ENCODE data around the gene MPC2. TPM values are rescaled to one million over a fixed set of nuclear protein-coding genes. Genes with fewer than 3 reads are reported as not detected.

The MPC2 gene
- total RNA-seq, 1 donor from 2014 or later: 41.1 TPM

GRCh38 chr1:167882376-167882775, 54.5 kb downstream of the MPC2 start:
- no peak for DNase-seq
- TF ChIP-seq CTCF (IDR thresholded peaks at IDR 0.05; ENCODE audit: partially characterized antibody, unreplicated experiment): no peak
- Mint-ChIP-seq H3K4me1 (ENCODE audit: low read depth, unreplicated experiment) (peaks cover 4% of the 10 kb centered on the region), H3K27me3 (ENCODE audit: unreplicated experiment) (no peaks in the 10 kb centered on the region), H3K27ac (ENCODE audit: unreplicated experiment) (no peak overlapping the region), H3K4me3 (ENCODE audit: unreplicated experiment) (no peak overlapping the region), H3K9me3 (ENCODE audit: unreplicated experiment) (peaks cover 2% of the 10 kb centered on the region), H3K36me3 (ENCODE audit: unreplicated experiment) (peaks cover 8% of the 10 kb centered on the region)

DNA sequence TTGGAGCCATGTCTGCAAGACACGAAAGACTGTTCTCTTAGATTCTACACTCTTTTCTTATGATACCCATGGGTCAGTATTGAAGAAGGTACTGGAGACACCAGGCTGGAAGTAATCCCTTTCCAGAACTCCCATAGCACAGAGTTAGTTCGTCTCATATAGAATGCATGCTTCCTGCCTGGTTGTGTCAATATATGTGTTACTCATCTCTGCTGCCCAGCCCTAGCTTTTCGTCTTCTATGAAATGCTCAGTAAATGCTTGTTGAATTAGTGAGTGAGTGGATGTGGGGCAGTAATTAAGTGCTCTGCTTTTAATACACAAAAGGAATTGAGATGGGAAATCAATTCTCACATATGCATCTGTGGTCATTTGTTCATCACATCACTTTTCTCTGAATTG, 55.1 kb downstream of the MPC2 start:
- Mint-ChIP-seq H3K27me3 (ENCODE audit: unreplicated experiment) (no peaks in the 10 kb centered on the region), H3K9me3 (ENCODE audit: unreplicated experiment) (peaks cover 2% of the 10 kb centered on the region)
- TF ChIP-seq CTCF (IDR thresholded peaks at IDR 0.05; ENCODE audit: partially characterized antibody, unreplicated experiment): no peak

GRCh38 chr1:167881069-167881468, 55.8 kb downstream of the MPC2 start:
- no peak for TF ChIP-seq CTCF (IDR thresholded peaks at IDR 0.05; ENCODE audit: partially characterized antibody, unreplicated experiment)
- Mint-ChIP-seq H3K9me3 (ENCODE audit: unreplicated experiment) (peaks cover 3% of the 10 kb centered on the region), H3K27me3 (ENCODE audit: unreplicated experiment) (no peaks in the 10 kb centered on the region), H3K4me3 (ENCODE audit: unreplicated experiment) (no peak overlapping the region), H3K36me3 (ENCODE audit: unreplicated experiment) (peaks cover 8% of the 10 kb centered on the region), H3K4me1 (ENCODE audit: low read depth, unreplicated experiment) (peaks cover 4% of the 10 kb centered on the region), H3K27ac (ENCODE audit: unreplicated experiment) (no peak overlapping the region)
- DNase-seq: no peak

More for the DNA sequence above, 55.1 kb downstream of the MPC2 start:
- H3K4me1 Mint-ChIP-seq (ENCODE audit: low read depth, unreplicated experiment): peaks cover 4% of the 10 kb centered on the region
- H3K4me3 Mint-ChIP-seq (ENCODE audit: unreplicated experiment): no peak overlapping the region
- peaks cover 8% of the 10 kb centered on the region for H3K36me3 Mint-ChIP-seq (ENCODE audit: unreplicated experiment)
- no peak for DNase-seq
- H3K27ac Mint-ChIP-seq (ENCODE audit: unreplicated experiment): no peak overlapping the region

GRCh38 chr1:167880580-167881021, 56.3 kb downstream of the MPC2 start:
- no peak for TF ChIP-seq CTCF (IDR thresholded peaks at IDR 0.05; ENCODE audit: partially characterized antibody, unreplicated experiment)
- Mint-ChIP-seq H3K4me1 (ENCODE audit: low read depth, unreplicated experiment) (peaks cover 4% of the 10 kb centered on the region), H3K27me3 (ENCODE audit: unreplicated experiment) (no peaks in the 10 kb centered on the region), H3K4me3 (ENCODE audit: unreplicated experiment) (no peak overlapping the region), H3K27ac (ENCODE audit: unreplicated experiment) (no peak overlapping the region), H3K9me3 (ENCODE audit: unreplicated experiment) (peaks cover 3% of the 10 kb centered on the region), H3K36me3 (ENCODE audit: unreplicated experiment) (peaks cover 8% of the 10 kb centered on the region)
- DNase-seq: no peak

- no peak for DNase-seq
- H3K27me3 Mint-ChIP-seq (ENCODE audit: unreplicated experiment): peaks cover 4% of the 10 kb centered on the region
- H3K9me3 Mint-ChIP-seq (ENCODE audit: unreplicated experiment): peaks cover 8% of the 10 kb centered on the region
- TF ChIP-seq CTCF (IDR thresholded peaks at IDR 0.05; ENCODE audit: partially characterized antibody, unreplicated experiment): no peak
- H3K27ac Mint-ChIP-seq (ENCODE audit: unreplicated experiment): no peak overlapping the region
- H3K4me1 Mint-ChIP-seq (ENCODE audit: low read depth, unreplicated experiment): peaks cover 12% of the 10 kb centered on the region
- H3K36me3 Mint-ChIP-seq (ENCODE audit: unreplicated experiment): no peaks in the 10 kb centered on the region
- H3K4me3 Mint-ChIP-seq (ENCODE audit: unreplicated experiment): no peak overlapping the region
These were observed 57.4 kb downstream of the MPC2 start for GRCh38 chr1:167879508-167879907.
